Measurements from ENCODE around the gene GBE1.

Gene GBE1

DNA sequence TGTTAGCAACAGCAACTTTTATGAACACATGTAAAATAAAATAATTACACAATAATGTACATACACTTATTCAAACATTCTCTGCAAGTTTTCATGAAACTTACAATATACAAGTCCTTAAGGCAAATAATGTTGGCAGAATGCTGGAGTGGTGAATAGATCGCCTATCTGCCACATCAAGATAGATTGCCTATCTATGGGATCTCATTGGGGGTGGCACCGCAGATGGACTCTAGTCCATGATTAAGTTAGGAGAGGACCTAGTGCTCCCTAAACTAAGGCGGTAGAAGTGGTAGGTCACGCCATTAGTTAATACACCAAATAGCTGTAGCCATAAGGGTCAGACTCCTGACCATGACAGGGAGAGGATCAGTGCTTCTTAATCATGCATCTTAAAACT is 315.7 kb downstream of the GBE1 start:
- TF ChIP-seq GATA2 (IDR thresholded peaks at IDR 0.05; ENCODE audit: low read depth, low read length): peak; percentile 56
- peak; percentile 57; the same call in 1 of the 2 replicates for TF ChIP-seq GATA3 (IDR thresholded peaks at IDR 0.05; ENCODE audit: low read depth, low read length)

DNA sequence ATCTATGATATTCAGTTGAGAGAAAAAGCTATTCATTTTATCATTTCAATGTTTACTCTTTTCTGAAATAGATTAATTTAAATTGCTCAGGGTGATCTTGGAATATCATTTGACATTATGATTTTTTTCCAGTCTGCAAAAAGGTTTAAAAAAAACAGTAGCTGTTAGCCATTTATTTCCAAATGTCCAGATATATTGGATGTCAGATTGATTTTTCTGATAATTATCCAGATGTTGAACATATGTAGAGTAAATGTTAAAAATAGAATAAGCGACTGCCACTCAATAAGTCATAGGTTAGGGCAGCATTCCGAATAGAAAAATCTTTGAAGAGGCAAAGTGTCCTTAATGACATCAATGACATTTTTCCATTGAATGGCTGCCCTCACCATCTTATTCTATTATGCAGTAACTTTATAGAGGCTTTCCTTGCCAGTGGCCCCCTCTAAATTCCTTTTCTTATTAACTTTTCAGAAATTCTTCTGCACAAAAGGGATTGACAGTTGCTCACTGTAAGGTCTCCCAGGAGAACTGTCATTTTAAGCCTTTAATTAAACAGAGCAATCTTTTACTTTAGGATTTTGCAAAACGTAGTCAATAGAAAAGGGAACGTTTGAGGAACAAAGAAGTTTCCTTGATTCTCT is 316.5 kb downstream of the GBE1 start:
- TF ChIP-seq GATA2 (IDR thresholded peaks at IDR 0.05; ENCODE audit: low read depth, low read length) (no peak), GATA3 (IDR thresholded peaks at IDR 0.05; ENCODE audit: low read depth, low read length) (peak; percentile 74)

DNA sequence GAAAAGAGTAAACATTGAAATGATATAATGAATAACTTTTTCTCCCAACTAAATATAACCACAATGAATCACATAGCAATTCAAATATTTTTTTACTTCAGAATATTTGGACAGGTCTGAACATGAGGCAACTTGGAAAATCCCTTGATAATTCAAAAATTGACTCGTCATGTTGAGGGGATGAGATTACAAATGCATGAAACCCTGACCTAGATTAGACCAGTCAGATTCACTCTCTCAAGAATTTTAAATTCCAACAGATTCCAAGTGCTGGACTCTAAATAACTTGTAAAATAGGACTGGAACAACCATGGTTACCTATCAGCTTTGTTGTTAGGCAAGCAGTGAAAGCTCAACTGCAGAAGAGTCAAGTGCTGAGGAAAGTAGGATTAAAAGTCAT is 317.5 kb downstream of the GBE1 start:
- TF ChIP-seq GATA3 (IDR thresholded peaks at IDR 0.05; ENCODE audit: low read depth, low read length) (no peak), GATA2 (IDR thresholded peaks at IDR 0.05; ENCODE audit: low read depth, low read length) (0 out of 2 replicates have a peak, but pooled peaks have one; percentile 13)

DNA sequence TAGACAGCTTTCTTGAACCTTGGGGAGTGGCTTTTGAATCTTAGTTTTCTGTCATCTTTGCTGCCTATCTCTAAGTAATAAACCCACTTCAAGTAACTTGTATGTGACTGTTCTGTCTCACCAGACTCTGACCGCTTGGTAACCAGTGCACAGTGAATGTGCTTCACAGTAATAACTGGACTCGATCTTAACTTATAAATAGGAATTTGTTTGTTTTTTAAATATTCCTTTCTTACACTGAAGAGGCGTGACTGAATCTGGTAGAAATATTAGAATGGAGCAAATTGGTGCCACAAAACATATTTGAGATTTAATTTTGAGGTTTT is 318.0 kb downstream of the GBE1 start:
- TF ChIP-seq GATA2 (IDR thresholded peaks at IDR 0.05; ENCODE audit: low read depth, low read length): no peak
- TF ChIP-seq GATA3 (IDR thresholded peaks at IDR 0.05; ENCODE audit: low read depth, low read length): no peak

DNA sequence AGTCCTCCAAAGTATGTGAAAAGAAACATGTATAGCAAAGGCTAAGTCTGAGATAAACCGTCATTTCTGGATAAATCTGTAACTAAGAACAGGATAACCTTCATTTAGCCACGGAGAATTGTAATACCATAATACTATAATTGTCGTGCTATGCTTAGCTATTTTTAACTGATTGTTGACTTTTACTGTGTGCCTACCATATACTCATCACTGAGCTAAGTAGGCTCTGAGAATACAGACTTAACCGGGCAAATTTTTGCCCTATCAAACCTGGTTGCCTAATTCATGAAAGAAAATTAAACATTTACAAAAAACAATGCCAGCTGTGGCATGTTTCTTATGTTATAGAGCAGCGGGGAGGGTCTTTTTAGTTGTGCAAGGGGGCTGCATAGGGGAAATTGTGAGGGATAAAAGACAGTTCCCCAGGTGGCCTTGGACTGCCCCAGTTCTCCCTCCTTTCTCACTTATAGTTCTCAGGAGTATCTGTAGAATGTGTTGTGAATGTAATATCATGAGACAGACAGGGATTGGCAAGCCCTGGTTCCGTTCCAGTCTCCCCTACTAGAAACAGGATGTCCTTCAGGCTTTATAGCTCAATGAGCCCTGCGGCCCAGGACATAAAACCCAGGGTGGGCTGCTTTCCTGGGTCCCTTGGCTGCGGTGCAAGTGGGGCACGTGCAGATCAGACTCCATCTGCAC is 318.5 kb downstream of the GBE1 start:
- TF ChIP-seq GATA2 (IDR thresholded peaks at IDR 0.05; ENCODE audit: low read depth, low read length) (no peak), GATA3 (IDR thresholded peaks at IDR 0.05; ENCODE audit: low read depth, low read length) (no peak)

DNA sequence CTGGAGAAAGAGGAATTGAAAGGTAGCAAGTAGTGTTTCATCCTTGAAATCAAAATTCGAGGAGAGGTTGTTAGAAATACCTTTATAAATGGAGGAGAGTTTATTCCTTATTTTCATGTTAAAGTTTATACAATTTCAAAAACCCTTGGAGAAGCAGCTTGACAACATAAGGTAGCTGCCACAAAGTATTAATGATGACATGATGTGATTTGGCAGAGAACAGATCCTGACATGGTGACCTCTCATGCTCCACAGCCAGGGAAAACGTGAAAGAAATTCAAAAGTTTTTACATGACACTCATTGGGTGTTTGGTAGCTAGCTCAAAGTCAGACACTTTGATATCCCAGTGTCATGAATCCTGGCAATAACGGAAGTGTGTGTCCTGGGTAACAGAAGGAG is 320.8 kb downstream of the GBE1 start:
- TF ChIP-seq GATA3 (IDR thresholded peaks at IDR 0.05; ENCODE audit: low read depth, low read length) (no peak), GATA2 (IDR thresholded peaks at IDR 0.05; ENCODE audit: low read depth, low read length) (no peak)

All from SH-SY5Y (cell line).